ENCODE measurements around the gene MACIR. TPM values are rescaled to one million over a fixed set of nuclear protein-coding genes. Genes with fewer than 3 reads are reported as not detected.

The MACIR gene
- total RNA-seq, 1 donor from 2014 or later, result 8.4 TPM

GRCh38 chr5:103255691-103256090 is 2.9 kb upstream of the MACIR start:
- H3K4me1 Mint-ChIP-seq (ENCODE audit: unreplicated experiment), result peaks cover 10% of the 10 kb centered on the region
- H3K4me3 Mint-ChIP-seq (ENCODE audit: unreplicated experiment), result no peak overlapping the region
- H3K9me3 Mint-ChIP-seq (ENCODE audit: unreplicated experiment), result no peaks in the 10 kb centered on the region
- no peaks in the 10 kb centered on the region for H3K36me3 Mint-ChIP-seq (ENCODE audit: unreplicated experiment)
- TF ChIP-seq, protein P1, sequence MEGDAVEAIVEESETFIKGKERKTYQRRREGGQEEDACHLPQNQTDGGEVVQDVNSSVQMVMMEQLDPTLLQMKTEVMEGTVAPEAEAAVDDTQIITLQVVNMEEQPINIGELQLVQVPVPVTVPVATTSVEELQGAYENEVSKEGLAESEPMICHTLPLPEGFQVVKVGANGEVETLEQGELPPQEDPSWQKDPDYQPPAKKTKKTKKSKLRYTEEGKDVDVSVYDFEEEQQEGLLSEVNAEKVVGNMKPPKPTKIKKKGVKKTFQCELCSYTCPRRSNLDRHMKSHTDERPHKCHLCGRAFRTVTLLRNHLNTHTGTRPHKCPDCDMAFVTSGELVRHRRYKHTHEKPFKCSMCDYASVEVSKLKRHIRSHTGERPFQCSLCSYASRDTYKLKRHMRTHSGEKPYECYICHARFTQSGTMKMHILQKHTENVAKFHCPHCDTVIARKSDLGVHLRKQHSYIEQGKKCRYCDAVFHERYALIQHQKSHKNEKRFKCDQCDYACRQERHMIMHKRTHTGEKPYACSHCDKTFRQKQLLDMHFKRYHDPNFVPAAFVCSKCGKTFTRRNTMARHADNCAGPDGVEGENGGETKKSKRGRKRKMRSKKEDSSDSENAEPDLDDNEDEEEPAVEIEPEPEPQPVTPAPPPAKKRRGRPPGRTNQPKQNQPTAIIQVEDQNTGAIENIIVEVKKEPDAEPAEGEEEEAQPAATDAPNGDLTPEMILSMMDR (IDR thresholded peaks at IDR 0.05), result no peak
- H3K27ac Mint-ChIP-seq (ENCODE audit: unreplicated experiment), result no peak overlapping the region
- no peak for DNase-seq (ENCODE audit: extremely low spot score, unreplicated experiment)
- no peaks in the 10 kb centered on the region for H3K27me3 Mint-ChIP-seq (ENCODE audit: unreplicated experiment)

- Mint-ChIP-seq H3K27ac (ENCODE audit: unreplicated experiment) (no peak overlapping the region), H3K4me3 (ENCODE audit: unreplicated experiment) (no peak overlapping the region), H3K36me3 (ENCODE audit: unreplicated experiment) (no peaks in the 10 kb centered on the region), H3K27me3 (ENCODE audit: unreplicated experiment) (no peaks in the 10 kb centered on the region), H3K4me1 (ENCODE audit: unreplicated experiment) (peaks cover 15% of the 10 kb centered on the region), H3K9me3 (ENCODE audit: unreplicated experiment) (no peaks in the 10 kb centered on the region)
- TF ChIP-seq, protein P1 (IDR thresholded peaks at IDR 0.05), result no peak
- DNase-seq (ENCODE audit: extremely low spot score, unreplicated experiment), result no peak
Measured at GRCh38 chr5:103256178-103256577, 2.4 kb upstream of the MACIR start.

DNA sequence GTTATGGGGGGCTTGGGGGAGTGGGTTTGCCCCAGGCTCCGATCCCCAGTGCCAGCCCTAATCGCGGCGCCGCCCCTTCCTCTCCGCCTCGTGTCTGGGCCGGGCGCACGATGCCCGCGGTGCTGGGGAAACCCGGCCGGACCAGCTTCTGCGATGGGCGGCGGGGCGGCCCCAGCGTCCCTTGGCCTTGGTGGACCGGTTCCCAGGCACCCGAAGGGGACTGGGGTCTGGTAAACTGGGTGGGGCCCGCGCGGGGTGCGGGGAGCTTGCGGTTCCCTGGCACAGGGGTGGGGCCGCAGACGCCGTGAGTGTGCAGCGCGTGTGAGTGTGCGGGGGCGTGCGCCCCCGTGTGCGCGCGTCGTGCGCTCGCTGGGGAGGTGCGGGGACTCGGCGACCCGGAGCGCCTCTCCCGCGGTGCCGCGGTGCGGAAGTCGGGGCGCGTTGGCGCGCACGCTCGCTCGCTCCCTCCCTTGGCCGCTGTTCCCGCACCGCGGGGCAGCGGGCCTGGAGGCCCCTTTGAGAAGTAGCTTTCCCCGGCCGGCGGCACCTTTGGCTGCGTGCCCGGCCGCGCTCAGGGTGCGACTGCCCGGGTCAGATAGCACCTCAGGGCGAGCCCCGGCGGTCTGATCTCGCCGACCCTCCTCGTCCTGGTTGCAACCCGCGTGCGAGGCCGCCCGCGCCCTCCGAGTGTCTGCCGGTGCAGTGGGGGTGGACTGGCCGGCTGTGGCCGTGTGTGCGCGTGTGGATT is 568 bp downstream of the MACIR start:
- Mint-ChIP-seq H3K4me3 (ENCODE audit: unreplicated experiment) (peak overlapping the region; percentile 90), H3K27me3 (ENCODE audit: unreplicated experiment) (no peaks in the 10 kb centered on the region), H3K4me1 (ENCODE audit: unreplicated experiment) (peaks cover 29% of the 10 kb centered on the region), H3K36me3 (ENCODE audit: unreplicated experiment) (no peaks in the 10 kb centered on the region), H3K9me3 (ENCODE audit: unreplicated experiment) (no peaks in the 10 kb centered on the region), H3K27ac (ENCODE audit: unreplicated experiment) (peak overlapping the region; percentile 64)
- TF ChIP-seq, protein P1 (IDR thresholded peaks at IDR 0.05), result no peak
- peak; percentile 89 for DNase-seq (ENCODE audit: extremely low spot score, unreplicated experiment)

DNA sequence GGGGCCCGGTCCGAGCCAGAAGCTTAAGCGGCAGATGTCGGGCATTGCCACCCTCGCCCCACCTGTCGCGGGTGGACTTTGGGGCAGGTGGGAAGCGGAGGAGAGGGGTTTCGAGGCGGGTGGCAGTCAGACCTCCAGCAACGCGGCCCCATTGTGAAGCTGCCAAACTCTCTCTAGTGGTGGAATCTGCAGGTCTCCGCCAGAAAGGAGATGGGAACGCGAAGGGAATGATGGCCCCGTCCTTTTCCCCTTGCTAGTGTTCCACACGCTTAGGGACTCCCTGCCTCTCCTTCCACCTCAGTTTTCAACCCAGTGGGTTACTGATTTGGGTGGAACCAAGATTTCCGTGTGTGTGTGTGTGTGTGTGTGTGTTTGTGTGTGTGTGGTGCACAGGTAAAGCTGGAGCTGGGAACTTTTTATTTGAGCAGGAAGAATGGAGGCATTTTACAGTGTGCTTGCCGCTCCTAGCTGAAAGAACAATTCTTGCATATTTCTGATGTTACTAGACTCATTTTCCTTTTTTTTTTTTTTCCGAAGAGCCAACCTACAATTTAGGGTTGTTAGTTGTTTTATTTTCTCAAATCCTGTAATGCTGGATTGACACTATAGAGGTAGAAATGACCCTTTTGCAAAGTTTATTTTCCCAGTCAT is 1.3 kb downstream of the MACIR start:
- H3K4me1 Mint-ChIP-seq (ENCODE audit: unreplicated experiment), result peaks cover 29% of the 10 kb centered on the region
- no peaks in the 10 kb centered on the region for H3K9me3 Mint-ChIP-seq (ENCODE audit: unreplicated experiment)
- H3K4me3 Mint-ChIP-seq (ENCODE audit: unreplicated experiment), result peak overlapping the region; percentile 90
- peak overlapping the region; percentile 64 for H3K27ac Mint-ChIP-seq (ENCODE audit: unreplicated experiment)
- DNase-seq (ENCODE audit: extremely low spot score, unreplicated experiment), result no peak
- H3K36me3 Mint-ChIP-seq (ENCODE audit: unreplicated experiment), result no peaks in the 10 kb centered on the region
- H3K27me3 Mint-ChIP-seq (ENCODE audit: unreplicated experiment), result no peaks in the 10 kb centered on the region
- TF ChIP-seq, protein P1 (IDR thresholded peaks at IDR 0.05), result no peak

DNA sequence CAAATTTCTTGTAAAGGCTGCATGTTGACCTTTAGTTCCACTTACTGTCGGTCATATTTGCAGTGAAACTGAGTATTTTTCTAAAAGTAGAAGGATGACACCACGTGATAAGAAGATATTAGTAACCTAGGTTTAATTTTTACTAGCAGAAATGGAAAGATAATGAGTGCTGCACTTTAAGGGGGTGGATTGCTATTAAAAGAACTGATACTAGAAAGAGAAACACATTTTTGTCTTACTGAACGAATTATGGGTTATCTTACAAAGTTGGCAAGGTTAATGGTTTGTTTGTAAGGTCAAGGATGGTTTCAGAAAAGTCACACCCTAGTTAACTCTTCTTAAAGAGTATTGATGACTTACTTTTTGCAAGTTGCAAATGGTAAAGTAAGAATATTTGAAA is 2.4 kb downstream of the MACIR start:
- Mint-ChIP-seq H3K27me3 (ENCODE audit: unreplicated experiment) (no peaks in the 10 kb centered on the region), H3K4me3 (ENCODE audit: unreplicated experiment) (peak overlapping the region; percentile 8), H3K9me3 (ENCODE audit: unreplicated experiment) (no peaks in the 10 kb centered on the region), H3K4me1 (ENCODE audit: unreplicated experiment) (peaks cover 28% of the 10 kb centered on the region), H3K36me3 (ENCODE audit: unreplicated experiment) (no peaks in the 10 kb centered on the region), H3K27ac (ENCODE audit: unreplicated experiment) (no peak overlapping the region)
- TF ChIP-seq, protein P1 (IDR thresholded peaks at IDR 0.05), result no peak
- DNase-seq (ENCODE audit: extremely low spot score, unreplicated experiment), result no peak
